ENCODE data around the gene LY86. TPM values are rescaled to one million over a fixed set of nuclear protein-coding genes. Genes with fewer than 3 reads are reported as not detected.

The LY86 gene
- total RNA-seq, 1 donor from 2014 or later, result 1.2 TPM

DNA sequence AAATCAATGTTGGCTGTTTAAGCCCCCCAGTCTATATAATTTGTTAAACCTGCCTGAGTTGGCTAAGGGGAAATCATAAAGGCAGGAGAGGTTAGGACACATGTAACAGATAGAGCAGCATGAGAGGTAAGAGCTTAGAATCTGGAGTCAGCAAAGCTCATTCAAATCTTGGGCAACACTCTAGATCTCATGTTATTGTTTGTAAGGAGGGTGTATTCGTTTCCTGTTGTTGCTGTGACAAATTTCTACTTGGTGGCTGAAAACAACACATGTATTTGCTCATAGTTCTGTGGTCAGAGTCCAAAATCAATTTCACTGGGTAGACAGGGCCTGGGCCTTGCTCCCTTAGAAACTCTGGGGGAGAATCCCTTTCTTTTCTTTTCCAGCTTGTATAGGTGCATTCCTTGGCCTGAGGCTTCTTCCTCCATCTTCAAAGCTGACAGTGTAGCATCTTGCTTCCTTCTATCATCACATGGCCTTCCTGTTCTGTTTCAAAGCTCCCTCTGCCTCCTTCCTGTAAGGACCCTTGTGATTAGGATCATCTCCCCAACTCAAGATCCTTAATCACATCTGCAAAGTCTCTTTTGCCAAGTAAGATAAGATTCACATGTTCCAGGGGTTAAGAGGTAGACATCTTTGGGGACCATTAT lies 4.4 kb downstream of the LY86 start:
- Histone ChIP-seq H3K36me3 (no peaks in the 10 kb centered on the region), H3K27ac (replicated peaks) (peak overlapping the region; percentile 73), H3K27me3 (ENCODE audit: low read depth) (no peaks in the 10 kb centered on the region), H3K9me3 (replicated peaks) (no peaks in the 10 kb centered on the region), H3K4me3 (no peak overlapping the region), H3K4me1 (peaks cover 77% of the 10 kb centered on the region)
- no peak for DNase-seq
- TF ChIP-seq, protein P1, sequence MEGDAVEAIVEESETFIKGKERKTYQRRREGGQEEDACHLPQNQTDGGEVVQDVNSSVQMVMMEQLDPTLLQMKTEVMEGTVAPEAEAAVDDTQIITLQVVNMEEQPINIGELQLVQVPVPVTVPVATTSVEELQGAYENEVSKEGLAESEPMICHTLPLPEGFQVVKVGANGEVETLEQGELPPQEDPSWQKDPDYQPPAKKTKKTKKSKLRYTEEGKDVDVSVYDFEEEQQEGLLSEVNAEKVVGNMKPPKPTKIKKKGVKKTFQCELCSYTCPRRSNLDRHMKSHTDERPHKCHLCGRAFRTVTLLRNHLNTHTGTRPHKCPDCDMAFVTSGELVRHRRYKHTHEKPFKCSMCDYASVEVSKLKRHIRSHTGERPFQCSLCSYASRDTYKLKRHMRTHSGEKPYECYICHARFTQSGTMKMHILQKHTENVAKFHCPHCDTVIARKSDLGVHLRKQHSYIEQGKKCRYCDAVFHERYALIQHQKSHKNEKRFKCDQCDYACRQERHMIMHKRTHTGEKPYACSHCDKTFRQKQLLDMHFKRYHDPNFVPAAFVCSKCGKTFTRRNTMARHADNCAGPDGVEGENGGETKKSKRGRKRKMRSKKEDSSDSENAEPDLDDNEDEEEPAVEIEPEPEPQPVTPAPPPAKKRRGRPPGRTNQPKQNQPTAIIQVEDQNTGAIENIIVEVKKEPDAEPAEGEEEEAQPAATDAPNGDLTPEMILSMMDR (IDR thresholded peaks at IDR 0.05; ENCODE audit: borderline replicate concordance), result no peak
- intact Hi-C loops (cut with micrococcal nuclease), result no loop called here

DNA sequence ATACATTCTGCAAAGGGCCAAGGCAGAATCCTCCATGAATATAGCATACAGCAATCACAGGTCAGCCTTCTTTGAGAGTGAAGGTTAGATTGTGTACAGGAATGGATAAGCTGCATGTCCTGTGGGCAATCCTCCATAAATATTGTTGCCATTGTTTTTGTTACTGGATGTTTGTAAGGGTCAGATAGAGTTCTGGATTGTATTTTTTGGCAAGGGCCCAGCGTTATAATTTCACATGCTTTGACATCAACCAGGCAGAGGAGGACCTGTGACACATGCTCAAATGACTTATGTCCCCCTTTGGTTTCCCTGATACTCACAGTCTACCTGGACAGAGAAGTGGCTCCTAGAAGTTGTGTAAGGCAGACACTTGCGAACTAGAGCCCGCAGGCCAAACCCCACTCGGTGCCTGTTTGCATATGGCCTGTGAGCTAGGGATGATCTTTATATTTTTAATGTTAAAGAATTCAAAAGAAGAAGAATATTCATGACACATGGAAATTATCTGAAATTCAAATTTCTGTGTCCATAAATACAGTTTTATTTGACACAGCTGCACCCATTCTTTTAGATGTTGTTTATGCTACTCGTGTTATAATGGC lies 5.4 kb downstream of the LY86 start:
- H3K4me3 ChIP-seq, result no peak overlapping the region
- peaks cover 69% of the 10 kb centered on the region for H3K4me1 ChIP-seq
- intact Hi-C loops (cut with micrococcal nuclease), result no loop called here
- no peaks in the 10 kb centered on the region for H3K36me3 ChIP-seq
- H3K9me3 ChIP-seq (replicated peaks), result no peaks in the 10 kb centered on the region
- H3K27ac ChIP-seq (replicated peaks), result peak overlapping the region; percentile 73
- no peaks in the 10 kb centered on the region for H3K27me3 ChIP-seq (ENCODE audit: low read depth)
- no peak for DNase-seq
- TF ChIP-seq, protein P1 (IDR thresholded peaks at IDR 0.05; ENCODE audit: borderline replicate concordance), result no peak

DNA sequence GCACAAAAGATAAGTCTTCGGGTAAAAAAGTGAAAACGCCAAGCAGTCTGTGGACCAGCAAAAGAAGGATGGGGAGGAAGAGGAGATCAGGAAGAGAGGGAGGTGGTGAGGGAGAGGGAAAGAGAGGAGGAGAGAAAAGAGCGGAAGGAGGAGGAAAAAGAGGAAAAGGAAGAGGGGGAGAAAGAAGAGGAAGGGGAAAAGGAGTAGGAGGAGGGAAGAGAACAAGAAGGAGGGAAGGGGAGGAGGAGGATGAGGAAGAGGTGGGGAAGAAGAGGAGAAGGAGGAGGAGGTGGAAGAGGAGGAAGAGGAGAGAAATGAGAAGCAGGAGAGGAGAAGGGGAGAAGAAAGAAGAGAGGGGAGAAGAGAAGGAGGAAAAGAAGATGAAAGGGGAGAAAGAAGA lies 6.5 kb downstream of the LY86 start:
- no peaks in the 10 kb centered on the region for H3K9me3 ChIP-seq (replicated peaks)
- H3K27ac ChIP-seq (replicated peaks), result no peak overlapping the region
- TF ChIP-seq, protein P1 (IDR thresholded peaks at IDR 0.05; ENCODE audit: borderline replicate concordance), result no peak
- H3K4me1 ChIP-seq, result peaks cover 72% of the 10 kb centered on the region
- no peaks in the 10 kb centered on the region for H3K36me3 ChIP-seq
- H3K4me3 ChIP-seq, result no peak overlapping the region
- intact Hi-C loops (cut with micrococcal nuclease), result no loop called here
- H3K27me3 ChIP-seq (ENCODE audit: low read depth), result no peaks in the 10 kb centered on the region
- no peak for DNase-seq

- peak overlapping the region; percentile 54 for H3K27ac ChIP-seq (replicated peaks)
- intact Hi-C loops (cut with micrococcal nuclease), result no loop called here
- no peaks in the 10 kb centered on the region for H3K27me3 ChIP-seq (ENCODE audit: low read depth)
- no peak for DNase-seq
- peaks cover 77% of the 10 kb centered on the region for H3K4me1 ChIP-seq
- H3K9me3 ChIP-seq (replicated peaks), result no peaks in the 10 kb centered on the region
- TF ChIP-seq, protein P1 (IDR thresholded peaks at IDR 0.05; ENCODE audit: borderline replicate concordance), result no peak
- no peaks in the 10 kb centered on the region for H3K36me3 ChIP-seq
- H3K4me3 ChIP-seq, result no peak overlapping the region
These were observed 7.4 kb downstream of the LY86 start for GRCh38 chr6:6595952-6596351.

GRCh38 chr6:6596529-6597328 lies 8.2 kb downstream of the LY86 start:
- DNase-seq, result no peak
- Histone ChIP-seq H3K27ac (replicated peaks) (peak overlapping the region; percentile 54), H3K27me3 (ENCODE audit: low read depth) (no peaks in the 10 kb centered on the region), H3K4me3 (no peak overlapping the region), H3K36me3 (no peaks in the 10 kb centered on the region), H3K9me3 (replicated peaks) (no peaks in the 10 kb centered on the region), H3K4me1 (peaks cover 74% of the 10 kb centered on the region)
- intact Hi-C loops (cut with micrococcal nuclease), result no loop called here
- TF ChIP-seq, protein P1 (IDR thresholded peaks at IDR 0.05; ENCODE audit: borderline replicate concordance), result no peak

All from left ventricle myocardium inferior (tissue), 1 donor.